CD14-positive monocyte (primary cell): Measurements from ENCODE around the gene NHERF1. TPM values are rescaled to one million over a fixed set of nuclear protein-coding genes. Genes with fewer than 3 reads are reported as not detected.
A peak's percentile ranks its signal among the peaks of the same experiment; 100 is the strongest.

Source experiments
- DNase-seq, 3 donors: peaks; one replicate each; pipeline ENCODE4 v3.0.0-alpha.2; 2011 to 2022
- H2AFZ ChIP-seq: 2 replicates; pipeline ENCODE4 v1.6.0; 2012; ENCODE audit warnings: mild to moderate bottlenecking, low read depth, low read length, inconsistent platforms; ENCODE audit not compliant: insufficient read depth, poor library complexity, severe bottlenecking
- H3K27ac ChIP-seq, 2 donors: 1 replicate in 1 of 2; 2 replicates in 1 of 2; pipeline ENCODE4 v1.5.1; 2012 to 2013; ENCODE audit warnings: low read length in 2 of 2, control low read depth in 1 of 2, inconsistent platforms in 1 of 2, low read depth in 1 of 2, mild to moderate bottlenecking in 1 of 2
- H3K27me3 ChIP-seq, 2 donors: one replicate each; pipeline versions ENCODE4 v1.6.0 to v1.6.1; 2011 to 2013; ENCODE audit warnings: low read length in 2 of 2; ENCODE audit not compliant: control insufficient read depth in 2 of 2, insufficient read depth in 2 of 2
- H3K36me3 ChIP-seq, 2 donors: replicated peaks in 1 of 2; 1 replicate in 1 of 2; 2 replicates in 1 of 2; pipeline versions ENCODE4 v1.5.1 to v1.6.1; 2012 to 2013; ENCODE audit warnings: low read length in 2 of 2, control low read depth in 1 of 2, inconsistent platforms in 1 of 2, mild to moderate bottlenecking in 1 of 2; ENCODE audit not compliant: insufficient read depth in 2 of 2, control insufficient read depth in 1 of 2
- H3K4me1 ChIP-seq, 2 donors: 1 replicate in 1 of 2; 2 replicates in 1 of 2; pipeline versions ENCODE4 v1.5.1 to v1.6.1; 2012 to 2013; ENCODE audit warnings: low read length in 2 of 2, control low read depth in 1 of 2, inconsistent platforms in 1 of 2, mild to moderate bottlenecking in 1 of 2, moderate library complexity in 1 of 2; ENCODE audit not compliant: insufficient read depth in 2 of 2, control insufficient read depth in 1 of 2
- H3K4me2 ChIP-seq: replicated peaks from 2 replicates; pipeline ENCODE3; 2012; ENCODE audit warnings: low read length, moderate library complexity, mild to moderate bottlenecking; ENCODE audit not compliant: poor library complexity, severe bottlenecking; ENCODE audit errors: extremely low read depth
- H3K4me3 ChIP-seq, 3 experiments: fragments of 200-600 bp in 1 of 3; sonication (generic) in 1 of 3; replicated peaks in 1 of 3; 1 replicate in 2 of 3; 2 replicates in 1 of 3; pipeline ENCODE4 v1.5.1; 2011 to 2013; ENCODE audit warnings: low read length in 3 of 3, mild to moderate bottlenecking in 3 of 3, control low read depth in 2 of 3, low read depth in 2 of 3, inconsistent platforms in 1 of 3, moderate library complexity in 1 of 3
- H3K79me2 ChIP-seq: 2 replicates; pipeline ENCODE4 v1.6.0; 2012; ENCODE audit warnings: mild to moderate bottlenecking, control low read depth, inconsistent platforms, low read length, moderate library complexity; ENCODE audit not compliant: insufficient read depth
- H3K9ac ChIP-seq: 2 replicates; pipeline ENCODE4 v1.6.0; 2017; ENCODE audit warnings: low read length, mild to moderate bottlenecking; ENCODE audit not compliant: insufficient read depth, poor library complexity, severe bottlenecking
- H3K9me3 ChIP-seq, 2 donors: replicated peaks in 1 of 2; 1 replicate in 1 of 2; 2 replicates in 1 of 2; pipeline versions ENCODE4 v1.5.1 to v1.6.1; 2012 to 2013; ENCODE audit warnings: low read length in 2 of 2, control low read depth in 1 of 2; ENCODE audit not compliant: control insufficient read depth in 1 of 2, insufficient read depth in 1 of 2
- H4K20me1 ChIP-seq: 2 replicates; pipeline ENCODE4 v1.6.0; 2012; ENCODE audit warnings: mild to moderate bottlenecking, low read length, control low read depth, moderate library complexity; ENCODE audit not compliant: insufficient read depth
- H3K27ac Mint-ChIP-seq, 7 donors: one replicate each; pipeline ENCODE4 v1.8.0; 2020; ENCODE audit warnings: mild to moderate bottlenecking in 7 of 7, mixed read lengths in 7 of 7, moderate library complexity in 6 of 7, inconsistent platforms in 2 of 7
- H3K27me3 Mint-ChIP-seq, 3 donors: one replicate each; pipeline ENCODE4 v1.8.0; 2021 to 2022; ENCODE audit warnings: low read depth in 3 of 3, mild to moderate bottlenecking in 3 of 3, mixed read lengths in 3 of 3, moderate library complexity in 3 of 3, inconsistent platforms in 1 of 3
- H3K36me3 Mint-ChIP-seq, 2 donors: one replicate each; pipeline ENCODE4 v1.8.0; 2020; ENCODE audit warnings: mixed read lengths in 2 of 2, inconsistent platforms in 1 of 2, mild to moderate bottlenecking in 1 of 2
- H3K4me1 Mint-ChIP-seq: one replicate; pipeline ENCODE4 v1.8.0; 2020; ENCODE audit warnings: mild to moderate bottlenecking, mixed read lengths
- H3K4me3 Mint-ChIP-seq, 2 donors: one replicate each; pipeline ENCODE4 v1.8.0; 2020; ENCODE audit warnings: mild to moderate bottlenecking in 2 of 2, mixed read lengths in 2 of 2, moderate library complexity in 1 of 2
- H3K9me3 Mint-ChIP-seq, 7 donors: one replicate each; pipeline ENCODE4 v1.8.0; 2020 to 2022; ENCODE audit warnings: mixed read lengths in 7 of 7, mild to moderate bottlenecking in 6 of 7, moderate library complexity in 6 of 7, inconsistent platforms in 2 of 7
- CTCF ChIP-seq: fragments of 200-600 bp; IDR thresholded peaks from one replicate; pipeline ENCODE4 v1.8.0; 2022; ENCODE audit warnings: antibody characterized with exemption, mild to moderate bottlenecking
- WGBS: methylation state at CpG from one replicate; pipeline ENCODE4 v1.1.5; 2013; ENCODE audit warnings: missing lambda C conversion rate; ENCODE audit not compliant: insufficient coverage; 5-methylcytosine and 5-hydroxymethylcytosine counted together
- intact Hi-C, 2 donors: fragments of 100-400 bp; cut with micrococcal nuclease; formaldehyde crosslinking; loops; one replicate each; pipeline versions ENCODE4 v1.15.0 to v1.15.1; 2023
- polyA plus RNA-seq, 3 donors: library from polyadenylated mRNA; depleted of rRNA in 1 of 3; unstranded in 2 of 3; stranded (reverse) in 1 of 3; fragments of 300-500 nt in 2 of 3; fragments of >200 nt in 1 of 3; fragmentation: Illumina TruSeq in 2 of 3; gene quantifications; 1 replicate in 2 of 3; 2 replicates in 1 of 3; pipeline ENCODE4 v1.2.3, GENCODE V29; 2012 to 2021

NHERF1 gene
- polyA plus RNA-seq, 3 donors, result 79.5 to 149 (median 131) TPM

- DNase-seq, result no peak
- H4K20me1 ChIP-seq, result peaks cover 72% of the 10 kb centered on the region
- peaks cover 65 to 67% of the 10 kb centered on the region in 2 donors for H3K36me3 ChIP-seq
- no peak overlapping the region for H2AFZ ChIP-seq
- H3K27ac Mint-ChIP-seq, result peak overlapping the region in 1 of 7 donors; percentile 46
- H3K9me3 Mint-ChIP-seq, result peaks cover 0 to 1% (median 0%) of the 10 kb centered on the region in 7 donors
- H3K79me2 ChIP-seq, result peaks cover 34% of the 10 kb centered on the region
- H3K27me3 Mint-ChIP-seq, result peaks cover 0 to 2% (median 2%) of the 10 kb centered on the region in 3 donors
- peaks cover 60 to 71% of the 10 kb centered on the region in 2 donors for H3K36me3 Mint-ChIP-seq
- H3K9ac ChIP-seq, result no peak overlapping the region
- peaks cover 36% of the 10 kb centered on the region for H3K4me1 Mint-ChIP-seq
- intact Hi-C loops, result no loop called here
- H3K27ac ChIP-seq, result no peak overlapping the region
- no peaks in the 10 kb centered on the region for H3K27me3 ChIP-seq
- H3K4me3 ChIP-seq, result no peak overlapping the region
- 98% methylated on average over 10 of the region's 13 CpGs for WGBS
- H3K4me1 ChIP-seq, result peaks cover 22 to 29% of the 10 kb centered on the region in 2 donors
- no peaks in the 10 kb centered on the region for H3K9me3 ChIP-seq
- H3K4me2 ChIP-seq, result no peak overlapping the region
- TF ChIP-seq CTCF, result no peak
- no peak overlapping the region for H3K4me3 Mint-ChIP-seq
Observed at GRCh38 chr17:74772053-74772452, 23.6 kb downstream of the NHERF1 start.

GRCh38 chr17:74773414-74773813 lies 25.0 kb downstream of the NHERF1 start:
- H3K79me2 ChIP-seq, result peaks cover 47% of the 10 kb centered on the region
- peaks cover 51 to 54% of the 10 kb centered on the region in 2 donors for H3K36me3 ChIP-seq
- Mint-ChIP-seq H3K4me3 (no peak overlapping the region), H3K27ac (peak overlapping the region in 3 of 7 donors; percentile 18 to 46 (median 42)), H3K36me3 (peaks cover 64% of the 10 kb centered on the region in 2 donors), H3K27me3 (peaks cover 0 to 2% (median 2%) of the 10 kb centered on the region in 3 donors), H3K4me1 (peaks cover 50% of the 10 kb centered on the region), H3K9me3 (peaks cover 0 to 1% (median 0%) of the 10 kb centered on the region in 7 donors)
- peaks cover 65% of the 10 kb centered on the region for H4K20me1 ChIP-seq
- no peak overlapping the region for H2AFZ ChIP-seq
- no peak overlapping the region for H3K9ac ChIP-seq
- intact Hi-C loops, result no loop called here
- WGBS, result 93% methylated on average over 3 of the region's 6 CpGs
- H3K4me3 ChIP-seq, result no peak overlapping the region
- TF ChIP-seq CTCF, result no peak
- no peak for DNase-seq
- H3K4me2 ChIP-seq, result no peak overlapping the region
- H3K27me3 ChIP-seq, result no peaks in the 10 kb centered on the region
- peaks cover 35 to 43% of the 10 kb centered on the region in 2 donors for H3K4me1 ChIP-seq
- no peaks in the 10 kb centered on the region for H3K9me3 ChIP-seq
- no peak overlapping the region for H3K27ac ChIP-seq
